Measurements from ENCODE around the gene TAF1A. TPM values are rescaled to one million over a fixed set of nuclear protein-coding genes. Genes with fewer than 3 reads are reported as not detected.

TAF1A gene
- total RNA-seq, 4 donors from 2014 or later = 1.3 to 3.9 (median 2.5) TPM

GRCh38 chr1:222582099-222582774 lies 7.5 kb downstream of the TAF1A start:
- Histone ChIP-seq H3K27me3 (no peaks in the 10 kb centered on the region), H3K4me1 (no peaks in the 10 kb centered on the region), H3K27ac (no peak overlapping the region), H3K4me3 (no peak overlapping the region), H3K36me3 (peaks cover 11% of the 10 kb centered on the region), H3K9me3 (no peaks in the 10 kb centered on the region)
- 78% methylated on average over 4 of the region's 4 CpGs for WGBS
- TF ChIP-seq EP300 (IDR thresholded peaks at IDR 0.05) (no peak), POLR2A (IDR thresholded peaks at IDR 0.05) (no peak), POLR2AphosphoS5 (IDR thresholded peaks at IDR 0.05) (no peak), CTCF (IDR thresholded peaks at IDR 0.05) (no peak)
- DNase-seq (ENCODE audit: low spot score in 2 of 2) = no peak

- Histone ChIP-seq H3K27me3 (no peaks in the 10 kb centered on the region), H3K27ac (no peak overlapping the region), H3K36me3 (peaks cover 17% of the 10 kb centered on the region), H3K4me1 (no peaks in the 10 kb centered on the region), H3K9me3 (no peaks in the 10 kb centered on the region), H3K4me3 (no peak overlapping the region)
- DNase-seq (ENCODE audit: low spot score in 2 of 2) = no peak
- TF ChIP-seq CTCF (IDR thresholded peaks at IDR 0.05) (no peak), EP300 (IDR thresholded peaks at IDR 0.05) (no peak), POLR2AphosphoS5 (IDR thresholded peaks at IDR 0.05) (no peak), POLR2A (IDR thresholded peaks at IDR 0.05) (no peak)
- WGBS = 96% methylated on average over 3 of the region's 3 CpGs
Measured at GRCh38 chr1:222579316-222579715, 10.4 kb downstream of the TAF1A start.

- Histone ChIP-seq H3K4me3 (no peak overlapping the region), H3K9me3 (no peaks in the 10 kb centered on the region), H3K27me3 (no peaks in the 10 kb centered on the region), H3K36me3 (peaks cover 17% of the 10 kb centered on the region), H3K4me1 (no peaks in the 10 kb centered on the region), H3K27ac (no peak overlapping the region)
- TF ChIP-seq POLR2AphosphoS5 (IDR thresholded peaks at IDR 0.05) = no peak
- TF ChIP-seq CTCF (IDR thresholded peaks at IDR 0.05) = no peak
- no peak for TF ChIP-seq POLR2A (IDR thresholded peaks at IDR 0.05)
- no peak for TF ChIP-seq EP300 (IDR thresholded peaks at IDR 0.05)
- no peak for DNase-seq (ENCODE audit: low spot score in 2 of 2)
- WGBS = 93% methylated on average over 1 of the region's 1 CpG
Measured at GRCh38 chr1:222570837-222571236, 18.9 kb downstream of the TAF1A start.

DNA sequence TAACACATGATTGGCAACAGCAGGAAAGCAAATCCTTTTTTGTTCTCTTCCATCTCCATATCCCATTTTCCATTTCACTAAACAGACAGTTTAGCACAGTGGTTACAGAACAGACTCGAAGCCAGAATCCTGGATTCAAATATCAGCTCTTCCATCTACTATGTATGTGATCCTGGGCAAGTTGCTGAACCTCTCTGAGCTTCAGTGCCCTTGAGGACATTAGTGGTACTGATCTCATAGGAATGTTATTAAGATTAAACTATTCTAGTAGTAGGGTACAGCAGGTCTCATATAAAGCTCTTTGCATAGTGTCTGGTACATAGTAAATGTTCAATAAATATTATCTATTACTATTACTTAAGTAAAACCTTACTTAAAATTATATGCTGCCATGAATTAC lies 28.1 kb downstream of the TAF1A start:
- Histone ChIP-seq H3K4me1 (no peaks in the 10 kb centered on the region), H3K4me3 (no peak overlapping the region), H3K27ac (no peak overlapping the region), H3K36me3 (peaks cover 43% of the 10 kb centered on the region), H3K27me3 (no peaks in the 10 kb centered on the region), H3K9me3 (no peaks in the 10 kb centered on the region)
- 94% methylated on average over 1 of the region's 1 CpG for WGBS
- TF ChIP-seq EP300 (IDR thresholded peaks at IDR 0.05) = no peak
- no peak for TF ChIP-seq POLR2AphosphoS5 (IDR thresholded peaks at IDR 0.05)
- no peak for TF ChIP-seq POLR2A (IDR thresholded peaks at IDR 0.05)
- TF ChIP-seq CTCF (IDR thresholded peaks at IDR 0.05) = no peak
- no peak for DNase-seq (ENCODE audit: low spot score in 2 of 2)

DNA sequence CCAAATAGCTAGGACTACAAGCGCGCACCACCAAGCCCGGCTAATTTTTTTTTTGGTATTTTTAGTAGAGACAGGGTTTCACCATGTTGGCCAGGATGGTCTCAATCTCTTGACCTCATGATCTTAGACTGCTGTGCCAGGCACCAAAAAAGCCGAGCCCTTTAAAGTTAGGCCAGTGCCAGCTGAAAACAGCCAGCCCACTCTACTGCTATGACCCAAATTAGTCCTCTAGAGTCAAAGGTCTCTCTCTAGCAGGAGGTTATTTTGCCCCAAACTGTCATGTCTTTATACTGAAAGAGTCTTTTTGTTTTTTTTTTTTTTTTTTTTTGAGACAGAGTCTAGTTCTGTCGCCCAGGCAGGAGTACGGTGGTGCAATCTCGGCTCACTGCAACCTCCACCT lies 32.2 kb downstream of the TAF1A start:
- peaks cover 36% of the 10 kb centered on the region for H3K36me3 ChIP-seq

More for the DNA sequence above, 32.2 kb downstream of the TAF1A start:
- H3K4me1 ChIP-seq = no peaks in the 10 kb centered on the region
- DNase-seq (ENCODE audit: low spot score in 2 of 2) = no peak
- WGBS = 81% methylated on average over 7 of the region's 7 CpGs
- H3K4me3 ChIP-seq = no peak overlapping the region
- H3K27ac ChIP-seq = no peak overlapping the region
- TF ChIP-seq POLR2AphosphoS5 (IDR thresholded peaks at IDR 0.05) (no peak), CTCF (IDR thresholded peaks at IDR 0.05) (no peak), POLR2A (IDR thresholded peaks at IDR 0.05) (no peak), EP300 (IDR thresholded peaks at IDR 0.05) (no peak)
- no peaks in the 10 kb centered on the region for H3K27me3 ChIP-seq
- H3K9me3 ChIP-seq = no peaks in the 10 kb centered on the region

Data from suprapubic skin (tissue), 4 donors.